ENCODE data around the gene NYAP2.

Gene NYAP2

GRCh38 chr2:225526760-225527390 is 127.4 kb downstream of the NYAP2 start:
- peaks cover 2% of the 10 kb centered on the region for H3K9me3 Mint-ChIP-seq
- H3K27ac Mint-ChIP-seq: no peak overlapping the region

GRCh38 chr2:225531559-225531958 is 132.0 kb downstream of the NYAP2 start:
- no peaks in the 10 kb centered on the region for H3K9me3 Mint-ChIP-seq
- no peak overlapping the region for H3K27ac Mint-ChIP-seq
- TF ChIP-seq CTCF (IDR thresholded peaks at IDR 0.05; ENCODE audit: unreplicated experiment in 3 of 3): no peak
- no peak overlapping the region for H3K4me3 Mint-ChIP-seq
- no peaks in the 10 kb centered on the region for H3K27me3 Mint-ChIP-seq (ENCODE audit: low read depth)
- H3K4me1 Mint-ChIP-seq: peaks cover 36% of the 10 kb centered on the region
- no peaks in the 10 kb centered on the region for H3K36me3 Mint-ChIP-seq (ENCODE audit: low read depth)

More at GRCh38 chr2:225526760-225527390, 127.4 kb downstream of the NYAP2 start:
- Mint-ChIP-seq H3K4me3 (no peak overlapping the region), H3K4me1 (peaks cover under 1% of the 10 kb centered on the region), H3K27me3 (ENCODE audit: low read depth) (no peaks in the 10 kb centered on the region), H3K36me3 (ENCODE audit: low read depth) (no peaks in the 10 kb centered on the region)
- no peak for TF ChIP-seq CTCF (IDR thresholded peaks at IDR 0.05; ENCODE audit: unreplicated experiment in 3 of 3)

GRCh38 chr2:225532096-225532495 is 132.6 kb downstream of the NYAP2 start:
- TF ChIP-seq CTCF (IDR thresholded peaks at IDR 0.05; ENCODE audit: unreplicated experiment in 3 of 3): no peak
- Mint-ChIP-seq H3K27me3 (ENCODE audit: low read depth) (no peaks in the 10 kb centered on the region), H3K36me3 (ENCODE audit: low read depth) (no peaks in the 10 kb centered on the region), H3K4me1 (peaks cover 36% of the 10 kb centered on the region), H3K9me3 (no peaks in the 10 kb centered on the region), H3K27ac (no peak overlapping the region), H3K4me3 (no peak overlapping the region)

GRCh38 chr2:225534037-225534436 is 134.5 kb downstream of the NYAP2 start:
- no peaks in the 10 kb centered on the region for H3K9me3 Mint-ChIP-seq
- H3K36me3 Mint-ChIP-seq (ENCODE audit: low read depth): no peaks in the 10 kb centered on the region
- H3K4me1 Mint-ChIP-seq: peaks cover 36% of the 10 kb centered on the region
- H3K4me3 Mint-ChIP-seq: no peak overlapping the region
- peak overlapping the region in 2 of 3 experiments; percentile 16 to 21 for H3K27ac Mint-ChIP-seq
- TF ChIP-seq CTCF (IDR thresholded peaks at IDR 0.05; ENCODE audit: unreplicated experiment in 3 of 3): no peak
- no peaks in the 10 kb centered on the region for H3K27me3 Mint-ChIP-seq (ENCODE audit: low read depth)

- Mint-ChIP-seq H3K9me3 (peaks cover under 1% of the 10 kb centered on the region), H3K27ac (peak overlapping the region; percentile 3 to 21 (median 16)), H3K36me3 (ENCODE audit: low read depth) (no peaks in the 10 kb centered on the region), H3K4me1 (peaks cover 36% of the 10 kb centered on the region), H3K27me3 (ENCODE audit: low read depth) (no peaks in the 10 kb centered on the region), H3K4me3 (no peak overlapping the region)
- no peak for TF ChIP-seq CTCF (IDR thresholded peaks at IDR 0.05; ENCODE audit: unreplicated experiment in 3 of 3)
Measured at GRCh38 chr2:225534697-225535096, 135.2 kb downstream of the NYAP2 start.

- no peaks in the 10 kb centered on the region for H3K27me3 Mint-ChIP-seq (ENCODE audit: low read depth)
- peak overlapping the region in 2 of 3 experiments; percentile 6 to 40 for H3K27ac Mint-ChIP-seq
- no peak overlapping the region for H3K4me3 Mint-ChIP-seq
- peaks cover 36% of the 10 kb centered on the region for H3K4me1 Mint-ChIP-seq
- peaks cover 6% of the 10 kb centered on the region for H3K9me3 Mint-ChIP-seq
- no peaks in the 10 kb centered on the region for H3K36me3 Mint-ChIP-seq (ENCODE audit: low read depth)
- TF ChIP-seq CTCF (IDR thresholded peaks at IDR 0.05; ENCODE audit: unreplicated experiment in 3 of 3): no peak
Measured at GRCh38 chr2:225536036-225536435, 136.5 kb downstream of the NYAP2 start.
